ENCODE data around the gene PANX1. TPM values are rescaled to one million over a fixed set of nuclear protein-coding genes. Genes with fewer than 3 reads are reported as not detected.

Gene PANX1
- total and polyA plus RNA-seq, 2 experiments from 2014 or later = 9.5 to 40.8 TPM

DNA sequence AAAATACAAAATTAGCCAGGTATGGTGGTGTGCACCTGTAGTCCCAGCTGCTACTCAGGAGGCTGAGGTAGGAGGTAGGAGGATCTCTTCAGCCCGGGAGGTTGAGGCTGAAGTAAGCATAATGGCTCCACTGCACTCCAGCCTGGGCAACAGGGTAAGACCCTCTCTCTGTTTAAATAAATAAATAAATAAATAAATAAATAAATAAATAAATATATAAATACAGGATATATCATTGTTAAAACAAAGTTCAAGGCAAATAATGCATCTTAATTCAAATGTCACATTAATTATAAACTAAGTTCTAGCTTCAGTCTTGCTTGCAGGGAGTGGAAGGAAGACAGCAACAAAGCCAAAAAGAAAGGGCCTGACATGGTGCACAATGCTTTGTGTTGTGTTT is 44.5 kb upstream of the PANX1 start:
- Histone ChIP-seq H3F3A (replicated peaks; ENCODE audit: low read depth) (no peaks in the 10 kb centered on the region), H3K4me1 (ENCODE audit: insufficient read depth) (no peaks in the 10 kb centered on the region), H3K27me3 (ENCODE audit: insufficient read depth) (no peaks in the 10 kb centered on the region), H3K27ac (ENCODE audit: low read depth) (no peak overlapping the region), H3K9me2 (ENCODE audit: insufficient read depth) (peaks cover 11% of the 10 kb centered on the region; the same call in 1 of the 2 replicates), H3K79me2 (replicated peaks; ENCODE audit: insufficient read depth) (no peaks in the 10 kb centered on the region), H3K4me2 (no peak overlapping the region), H3K36me3 (ENCODE audit: insufficient read depth) (no peaks in the 10 kb centered on the region), H3K4me3 (no peak overlapping the region), H2AFZ (no peak overlapping the region), H4K20me1 (replicated peaks; ENCODE audit: insufficient read depth) (no peaks in the 10 kb centered on the region)
- TF ChIP-seq NANOG (IDR thresholded peaks at IDR 0.05; ENCODE audit: borderline replicate concordance) = no peak
- no peaks in the 10 kb centered on the region for H3K36me3 Mint-ChIP-seq (ENCODE audit: low read depth)
- no peaks in the 10 kb centered on the region for H3K4me1 Mint-ChIP-seq
- no peak overlapping the region for H3K27ac Mint-ChIP-seq
- peaks cover 5% of the 10 kb centered on the region for H3K27me3 Mint-ChIP-seq (ENCODE audit: insufficient read depth, low read depth, poor library complexity)
- no peaks in the 10 kb centered on the region for H3K9me3 Mint-ChIP-seq
- DNase-seq (ENCODE audit: low spot score) (no peak), ATAC-seq (no peak)
- no peak overlapping the region for H3K4me3 Mint-ChIP-seq

DNA sequence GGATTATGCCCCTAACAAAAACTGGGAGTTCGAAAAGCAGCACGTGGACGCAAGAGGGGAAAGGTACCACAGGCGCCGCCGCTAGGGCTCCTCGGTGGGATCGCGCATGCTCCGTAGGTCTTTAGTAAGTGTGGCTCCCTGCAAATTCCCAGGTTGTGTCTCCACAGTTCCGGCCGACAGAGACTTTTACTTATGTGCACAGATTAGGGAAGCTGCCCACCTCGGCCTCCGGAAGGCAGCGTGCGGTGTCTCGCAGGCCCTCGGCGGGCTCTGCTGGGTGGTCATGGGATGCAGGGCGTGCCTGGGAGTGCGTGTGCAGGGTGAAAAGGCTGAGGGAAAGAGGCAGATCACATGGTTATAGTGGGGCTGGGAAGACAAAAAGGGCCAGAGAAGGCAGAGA is 39.7 kb upstream of the PANX1 start:
- peak; percentile 20 for DNase-seq (ENCODE audit: low spot score)
- Histone ChIP-seq H3K27ac (ENCODE audit: low read depth) (no peak overlapping the region), H3F3A (replicated peaks; ENCODE audit: low read depth) (no peaks in the 10 kb centered on the region), H3K4me1 (ENCODE audit: insufficient read depth) (no peaks in the 10 kb centered on the region), H3K27me3 (ENCODE audit: insufficient read depth) (no peaks in the 10 kb centered on the region), H4K20me1 (replicated peaks; ENCODE audit: insufficient read depth) (no peaks in the 10 kb centered on the region), H3K4me2 (no peak overlapping the region), H3K36me3 (ENCODE audit: insufficient read depth) (no peaks in the 10 kb centered on the region), H3K9me2 (ENCODE audit: insufficient read depth) (peaks cover 11% of the 10 kb centered on the region; the same call in 1 of the 2 replicates), H3K4me3 (no peak overlapping the region), H3K79me2 (replicated peaks; ENCODE audit: insufficient read depth) (no peaks in the 10 kb centered on the region), H2AFZ (peak overlapping the region; percentile 69)
- Mint-ChIP-seq H3K4me1 (no peaks in the 10 kb centered on the region), H3K27ac (no peak overlapping the region), H3K4me3 (no peak overlapping the region), H3K36me3 (ENCODE audit: low read depth) (no peaks in the 10 kb centered on the region), H3K27me3 (ENCODE audit: insufficient read depth, low read depth, poor library complexity) (peaks cover 2% of the 10 kb centered on the region), H3K9me3 (no peaks in the 10 kb centered on the region)
- peak; percentile 37 for ATAC-seq
- TF ChIP-seq ZNF114 (CRISPR knock-in tag; IDR thresholded peaks at IDR 0.05) (no peak), ETS1 (IDR thresholded peaks at IDR 0.05) (no peak)

- H3F3A ChIP-seq (replicated peaks; ENCODE audit: low read depth) = no peaks in the 10 kb centered on the region
- no peak overlapping the region for H3K4me3 ChIP-seq
- H3K36me3 ChIP-seq (ENCODE audit: insufficient read depth) = no peaks in the 10 kb centered on the region
- Mint-ChIP-seq H3K27me3 (ENCODE audit: insufficient read depth, low read depth, poor library complexity) (peaks cover 2% of the 10 kb centered on the region), H3K4me3 (no peak overlapping the region), H3K4me1 (no peaks in the 10 kb centered on the region), H3K36me3 (ENCODE audit: low read depth) (no peaks in the 10 kb centered on the region), H3K9me3 (no peaks in the 10 kb centered on the region), H3K27ac (no peak overlapping the region)
- no peaks in the 10 kb centered on the region for H4K20me1 ChIP-seq (replicated peaks; ENCODE audit: insufficient read depth)
- H3K4me1 ChIP-seq (ENCODE audit: insufficient read depth) = no peaks in the 10 kb centered on the region
- H3K4me2 ChIP-seq = no peak overlapping the region
- DNase-seq (ENCODE audit: low spot score) = no peak
- no peaks in the 10 kb centered on the region for H3K79me2 ChIP-seq (replicated peaks; ENCODE audit: insufficient read depth)
- H3K27ac ChIP-seq (ENCODE audit: low read depth) = no peak overlapping the region
- H3K27me3 ChIP-seq (ENCODE audit: insufficient read depth) = no peaks in the 10 kb centered on the region
- peak overlapping the region; percentile 69 for H2AFZ ChIP-seq
- ATAC-seq = peak; percentile 32
- peaks cover 11% of the 10 kb centered on the region; the same call in 1 of the 2 replicates for H3K9me2 ChIP-seq (ENCODE audit: insufficient read depth)
- TF ChIP-seq, protein P1, sequence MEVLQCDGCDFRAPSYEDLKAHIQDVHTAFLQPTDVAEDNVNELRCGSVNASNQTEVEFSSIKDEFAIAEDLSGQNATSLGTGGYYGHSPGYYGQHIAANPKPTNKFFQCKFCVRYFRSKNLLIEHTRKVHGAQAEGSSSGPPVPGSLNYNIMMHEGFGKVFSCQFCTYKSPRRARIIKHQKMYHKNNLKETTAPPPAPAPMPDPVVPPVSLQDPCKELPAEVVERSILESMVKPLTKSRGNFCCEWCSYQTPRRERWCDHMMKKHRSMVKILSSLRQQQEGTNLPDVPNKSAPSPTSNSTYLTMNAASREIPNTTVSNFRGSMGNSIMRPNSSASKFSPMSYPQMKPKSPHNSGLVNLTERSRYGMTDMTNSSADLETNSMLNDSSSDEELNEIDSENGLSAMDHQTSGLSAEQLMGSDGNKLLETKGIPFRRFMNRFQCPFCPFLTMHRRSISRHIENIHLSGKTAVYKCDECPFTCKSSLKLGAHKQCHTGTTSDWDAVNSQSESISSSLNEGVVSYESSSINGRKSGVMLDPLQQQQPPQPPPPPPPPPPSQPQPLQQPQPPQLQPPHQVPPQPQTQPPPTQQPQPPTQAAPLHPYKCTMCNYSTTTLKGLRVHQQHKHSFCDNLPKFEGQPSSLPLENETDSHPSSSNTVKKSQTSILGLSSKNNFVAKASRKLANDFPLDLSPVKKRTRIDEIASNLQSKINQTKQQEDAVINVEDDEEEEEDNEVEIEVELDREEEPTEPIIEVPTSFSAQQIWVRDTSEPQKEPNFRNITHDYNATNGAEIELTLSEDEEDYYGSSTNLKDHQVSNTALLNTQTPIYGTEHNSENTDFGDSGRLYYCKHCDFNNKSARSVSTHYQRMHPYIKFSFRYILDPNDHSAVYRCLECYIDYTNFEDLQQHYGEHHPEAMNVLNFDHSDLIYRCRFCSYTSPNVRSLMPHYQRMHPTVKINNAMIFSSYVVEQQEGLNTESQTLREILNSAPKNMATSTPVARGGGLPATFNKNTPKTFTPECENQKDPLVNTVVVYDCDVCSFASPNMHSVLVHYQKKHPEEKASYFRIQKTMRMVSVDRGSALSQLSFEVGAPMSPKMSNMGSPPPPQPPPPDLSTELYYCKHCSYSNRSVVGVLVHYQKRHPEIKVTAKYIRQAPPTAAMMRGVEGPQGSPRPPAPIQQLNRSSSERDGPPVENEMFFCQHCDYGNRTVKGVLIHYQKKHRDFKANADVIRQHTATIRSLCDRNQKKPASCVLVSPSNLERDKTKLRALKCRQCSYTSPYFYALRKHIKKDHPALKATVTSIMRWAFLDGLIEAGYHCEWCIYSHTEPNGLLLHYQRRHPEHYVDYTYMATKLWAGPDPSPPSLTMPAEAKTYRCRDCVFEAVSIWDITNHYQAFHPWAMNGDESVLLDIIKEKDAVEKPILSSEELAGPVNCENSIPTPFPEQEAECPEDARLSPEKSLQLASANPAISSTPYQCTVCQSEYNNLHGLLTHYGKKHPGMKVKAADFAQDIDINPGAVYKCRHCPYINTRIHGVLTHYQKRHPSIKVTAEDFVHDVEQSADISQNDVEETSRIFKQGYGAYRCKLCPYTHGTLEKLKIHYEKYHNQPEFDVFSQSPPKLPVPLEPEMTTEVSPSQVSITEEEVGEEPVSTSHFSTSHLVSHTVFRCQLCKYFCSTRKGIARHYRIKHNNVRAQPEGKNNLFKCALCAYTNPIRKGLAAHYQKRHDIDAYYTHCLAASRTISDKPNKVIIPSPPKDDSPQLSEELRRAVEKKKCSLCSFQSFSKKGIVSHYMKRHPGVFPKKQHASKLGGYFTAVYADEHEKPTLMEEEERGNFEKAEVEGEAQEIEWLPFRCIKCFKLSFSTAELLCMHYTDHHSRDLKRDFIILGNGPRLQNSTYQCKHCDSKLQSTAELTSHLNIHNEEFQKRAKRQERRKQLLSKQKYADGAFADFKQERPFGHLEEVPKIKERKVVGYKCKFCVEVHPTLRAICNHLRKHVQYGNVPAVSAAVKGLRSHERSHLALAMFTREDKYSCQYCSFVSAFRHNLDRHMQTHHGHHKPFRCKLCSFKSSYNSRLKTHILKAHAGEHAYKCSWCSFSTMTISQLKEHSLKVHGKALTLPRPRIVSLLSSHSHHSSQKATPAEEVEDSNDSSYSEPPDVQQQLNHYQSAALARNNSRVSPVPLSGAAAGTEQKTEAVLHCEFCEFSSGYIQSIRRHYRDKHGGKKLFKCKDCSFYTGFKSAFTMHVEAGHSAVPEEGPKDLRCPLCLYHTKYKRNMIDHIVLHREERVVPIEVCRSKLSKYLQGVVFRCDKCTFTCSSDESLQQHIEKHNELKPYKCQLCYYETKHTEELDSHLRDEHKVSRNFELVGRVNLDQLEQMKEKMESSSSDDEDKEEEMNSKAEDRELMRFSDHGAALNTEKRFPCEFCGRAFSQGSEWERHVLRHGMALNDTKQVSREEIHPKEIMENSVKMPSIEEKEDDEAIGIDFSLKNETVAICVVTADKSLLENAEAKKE (CRISPR knock-in tag; IDR thresholded peaks at IDR 0.05) = no peak
- no peak for TF ChIP-seq STAT1 (IDR thresholded peaks at IDR 0.05; ENCODE audit: unreplicated experiment)
- TF ChIP-seq EZH2 (IDR thresholded peaks at IDR 0.05; ENCODE audit: low read depth, unreplicated experiment) = no peak
- no peak for TF ChIP-seq ETS1 (IDR thresholded peaks at IDR 0.05)
- no peak for TF ChIP-seq EZH2phosphoT487 (IDR thresholded peaks at IDR 0.05; ENCODE audit: unreplicated experiment)
Observed at GRCh38 chr11:94089341-94089740, 39.3 kb upstream of the PANX1 start.

Measured in GM23338 (cell line).